C4-2B (cell line): Measurements from ENCODE around the gene DNAJC15.

ENCODE experiments used
- ZFX ChIP-seq: fragments of 450-650 bp; IDR thresholded peaks from 2 replicates; pipeline ENCODE4 v1.6.1; 2017
- TF ChIP-seq, protein P1 (sequence below): fragments of 450-650 bp; conservative IDR thresholded peaks from 2 replicates; pipeline ENCODE4 v1.5.1; 2017; ENCODE audit warnings: mild to moderate bottlenecking

- TF ChIP-seq, protein P1, sequence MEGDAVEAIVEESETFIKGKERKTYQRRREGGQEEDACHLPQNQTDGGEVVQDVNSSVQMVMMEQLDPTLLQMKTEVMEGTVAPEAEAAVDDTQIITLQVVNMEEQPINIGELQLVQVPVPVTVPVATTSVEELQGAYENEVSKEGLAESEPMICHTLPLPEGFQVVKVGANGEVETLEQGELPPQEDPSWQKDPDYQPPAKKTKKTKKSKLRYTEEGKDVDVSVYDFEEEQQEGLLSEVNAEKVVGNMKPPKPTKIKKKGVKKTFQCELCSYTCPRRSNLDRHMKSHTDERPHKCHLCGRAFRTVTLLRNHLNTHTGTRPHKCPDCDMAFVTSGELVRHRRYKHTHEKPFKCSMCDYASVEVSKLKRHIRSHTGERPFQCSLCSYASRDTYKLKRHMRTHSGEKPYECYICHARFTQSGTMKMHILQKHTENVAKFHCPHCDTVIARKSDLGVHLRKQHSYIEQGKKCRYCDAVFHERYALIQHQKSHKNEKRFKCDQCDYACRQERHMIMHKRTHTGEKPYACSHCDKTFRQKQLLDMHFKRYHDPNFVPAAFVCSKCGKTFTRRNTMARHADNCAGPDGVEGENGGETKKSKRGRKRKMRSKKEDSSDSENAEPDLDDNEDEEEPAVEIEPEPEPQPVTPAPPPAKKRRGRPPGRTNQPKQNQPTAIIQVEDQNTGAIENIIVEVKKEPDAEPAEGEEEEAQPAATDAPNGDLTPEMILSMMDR, result peak; percentile 13; the same call in 1 of the 2 replicates
- no peak for TF ChIP-seq ZFX
Measured at GRCh38 chr13:43116242-43116641, 92.9 kb downstream of the DNAJC15 start.
